SK-N-MC (cell line): ENCODE results near the gene IFIT1B.

Source experiments
- DNase-seq: peaks from one replicate; pipeline ENCODE4 v3.0.0-alpha.2; 2011; ENCODE audit warnings: low read depth, low spot score
- H3K27ac ChIP-seq: fragments of 200-600 bp; sonication (generic); 2 replicates; pipeline ENCODE4 v1.5.1; 2016; ENCODE audit warnings: mixed run types
- H3K36me3 ChIP-seq: fragments of 200-600 bp; sonication (generic); 2 replicates; pipeline ENCODE4 v1.6.1; 2017; ENCODE audit warnings: antibody characterized with exemption, low read length, mixed read lengths; ENCODE audit not compliant: insufficient read depth
- H3K4me3 ChIP-seq: fragments of 200-600 bp; sonication (generic); 2 replicates; pipeline ENCODE4 v1.5.1; 2016
- H3K9ac ChIP-seq: fragments of 200-600 bp; sonication (generic); 2 replicates; pipeline ENCODE4 v1.8.0; 2017; ENCODE audit warnings: mixed run types, mixed read lengths; ENCODE audit not compliant: insufficient read length
- H3K9me3 ChIP-seq: fragments of 200-600 bp; sonication (generic); 2 replicates; pipeline ENCODE4 v1.6.1; 2017; ENCODE audit warnings: low read depth, mild to moderate bottlenecking, antibody characterized with exemption, low read length, moderate library complexity, mixed read lengths
- EZH2 ChIP-seq: fragments of 200-600 bp; sonication (generic); IDR thresholded peaks from one replicate; pipeline ENCODE4 v1.6.1; 2017; ENCODE audit warnings: antibody characterized with exemption
- FOXP2 ChIP-seq: optimal IDR thresholded peaks from 2 replicates; pipeline ENCODE3; 2011; ENCODE audit warnings: mild to moderate bottlenecking, moderate library complexity; ENCODE audit not compliant: insufficient read depth; ENCODE audit errors: extremely low read length, control extremely low read depth
- POLR2AphosphoS5 ChIP-seq: IDR thresholded peaks from 2 replicates; pipeline ENCODE4 v1.6.1; 2012; ENCODE audit warnings: mild to moderate bottlenecking, low read depth, low read length, borderline replicate concordance

The IFIT1B gene

GRCh38 chr10:89337484-89337883 lies 40.4 kb upstream of the IFIT1B start:
- Histone ChIP-seq H3K9ac (no peak overlapping the region), H3K9me3 (no peaks in the 10 kb centered on the region), H3K36me3 (no peaks in the 10 kb centered on the region), H3K27ac (no peak overlapping the region), H3K4me3 (no peak overlapping the region)
- DNase-seq, result no peak
- TF ChIP-seq FOXP2 (no peak), POLR2AphosphoS5 (no peak), EZH2 (no peak)

- Histone ChIP-seq H3K9ac (no peak overlapping the region), H3K27ac (no peak overlapping the region), H3K4me3 (no peak overlapping the region), H3K9me3 (no peaks in the 10 kb centered on the region), H3K36me3 (no peaks in the 10 kb centered on the region)
- TF ChIP-seq POLR2AphosphoS5, result no peak
- TF ChIP-seq EZH2, result no peak
- TF ChIP-seq FOXP2, result no peak
- DNase-seq, result no peak
These were observed 39.1 kb upstream of the IFIT1B start for GRCh38 chr10:89338713-89339112.

GRCh38 chr10:89339875-89340274 lies 38.0 kb upstream of the IFIT1B start:
- H3K9me3 ChIP-seq, result no peaks in the 10 kb centered on the region
- no peak overlapping the region for H3K27ac ChIP-seq
- no peak for TF ChIP-seq EZH2
- TF ChIP-seq FOXP2, result no peak
- TF ChIP-seq POLR2AphosphoS5, result no peak
- DNase-seq, result no peak
- no peaks in the 10 kb centered on the region for H3K36me3 ChIP-seq
- H3K9ac ChIP-seq, result no peak overlapping the region
- H3K4me3 ChIP-seq, result no peak overlapping the region

GRCh38 chr10:89341649-89342048 lies 36.2 kb upstream of the IFIT1B start:
- no peak for DNase-seq
- no peaks in the 10 kb centered on the region for H3K9me3 ChIP-seq
- H3K9ac ChIP-seq, result no peak overlapping the region
- no peak overlapping the region for H3K27ac ChIP-seq
- H3K4me3 ChIP-seq, result no peak overlapping the region
- TF ChIP-seq POLR2AphosphoS5, result no peak
- no peak for TF ChIP-seq FOXP2
- H3K36me3 ChIP-seq, result no peaks in the 10 kb centered on the region

GRCh38 chr10:89342206-89342958 lies 35.5 kb upstream of the IFIT1B start:
- Histone ChIP-seq H3K4me3 (no peak overlapping the region), H3K9me3 (no peaks in the 10 kb centered on the region), H3K9ac (no peak overlapping the region), H3K36me3 (no peaks in the 10 kb centered on the region), H3K27ac (no peak overlapping the region)
- DNase-seq, result no peak
- TF ChIP-seq EZH2, result no peak
- TF ChIP-seq FOXP2, result no peak
- no peak for TF ChIP-seq POLR2AphosphoS5

- Histone ChIP-seq H3K27ac (no peak overlapping the region), H3K9me3 (no peaks in the 10 kb centered on the region), H3K4me3 (no peak overlapping the region), H3K36me3 (no peaks in the 10 kb centered on the region), H3K9ac (no peak overlapping the region)
- no peak for DNase-seq
- TF ChIP-seq EZH2 (no peak), POLR2AphosphoS5 (no peak), FOXP2 (no peak)
These were observed 34.6 kb upstream of the IFIT1B start for GRCh38 chr10:89343089-89343767.

GRCh38 chr10:89344156-89344555 lies 33.7 kb upstream of the IFIT1B start:
- Histone ChIP-seq H3K9ac (no peak overlapping the region), H3K9me3 (no peaks in the 10 kb centered on the region), H3K4me3 (no peak overlapping the region), H3K27ac (no peak overlapping the region), H3K36me3 (no peaks in the 10 kb centered on the region)
- TF ChIP-seq EZH2 (no peak), POLR2AphosphoS5 (no peak), FOXP2 (no peak)
- no peak for DNase-seq

- Histone ChIP-seq H3K9me3 (no peaks in the 10 kb centered on the region), H3K9ac (no peak overlapping the region), H3K27ac (peak overlapping the region; percentile 82; the same call in 1 of the 2 replicates), H3K4me3 (no peak overlapping the region), H3K36me3 (no peaks in the 10 kb centered on the region)
- DNase-seq, result no peak
- TF ChIP-seq POLR2AphosphoS5, result no peak
- TF ChIP-seq EZH2, result no peak
- no peak for TF ChIP-seq FOXP2
These were observed 32.4 kb upstream of the IFIT1B start for GRCh38 chr10:89345367-89346000.
